Subcutaneous abdominal adipose tissue (tissue), 5 donors: ENCODE measurements around the gene FAM111B.

ENCODE experiments used
- H3K27ac ChIP-seq: one replicate; pipeline ENCODE4 v1.7.0; 2013; ENCODE audit warnings: low read depth, mild to moderate bottlenecking, inconsistent platforms, low read length, moderate library complexity
- H3K27me3 ChIP-seq, 5 donors: one replicate each; pipeline ENCODE4 v1.7.0; 2013; ENCODE audit warnings: low read length in 5 of 5, inconsistent platforms in 1 of 5; ENCODE audit not compliant: control insufficient read depth in 5 of 5, insufficient read depth in 4 of 5
- H3K36me3 ChIP-seq, 5 donors: one replicate each; pipeline ENCODE4 v1.7.0; 2013; ENCODE audit warnings: low read length in 5 of 5; ENCODE audit not compliant: control insufficient read depth in 5 of 5, insufficient read depth in 5 of 5
- H3K4me1 ChIP-seq, 5 donors: one replicate each; pipeline ENCODE4 v1.7.0; 2013; ENCODE audit warnings: low read length in 5 of 5, mild to moderate bottlenecking in 3 of 5, moderate library complexity in 1 of 5; ENCODE audit not compliant: control insufficient read depth in 5 of 5, insufficient read depth in 5 of 5
- H3K4me3 ChIP-seq, 5 donors: one replicate each; pipeline ENCODE4 v1.7.0; 2013; ENCODE audit warnings: low read length in 5 of 5, low read depth in 1 of 5
- H3K9ac ChIP-seq, 5 donors: one replicate each; pipeline ENCODE4 v1.7.0; 2013; ENCODE audit warnings: low read length in 5 of 5, mild to moderate bottlenecking in 4 of 5, moderate library complexity in 3 of 5
- H3K9me3 ChIP-seq, 5 donors: one replicate each; pipeline ENCODE4 v1.7.0; 2013; ENCODE audit warnings: low read length in 5 of 5; ENCODE audit not compliant: control insufficient read depth in 5 of 5
- donor health status: healthy.
- donor health status: healthy.
- donor health status: healthy.
- donor health status: healthy.
- donor health status: healthy.

The FAM111B gene

GRCh38 chr11:59154610-59155009 is 47.6 kb downstream of the FAM111B start:
- Histone ChIP-seq H3K4me1 (peaks cover 0 to 5% (median 3%) of the 10 kb centered on the region in 5 donors), H3K27me3 (no peaks in the 10 kb centered on the region), H3K9me3 (no peaks in the 10 kb centered on the region), H3K36me3 (peaks cover 0 to 13% (median 4%) of the 10 kb centered on the region in 5 donors), H3K4me3 (no peak overlapping the region), H3K27ac (no peak overlapping the region), H3K9ac (no peak overlapping the region)

GRCh38 chr11:59157433-59157832 is 50.4 kb downstream of the FAM111B start:
- Histone ChIP-seq H3K9me3 (no peaks in the 10 kb centered on the region), H3K27me3 (no peaks in the 10 kb centered on the region), H3K36me3 (peaks cover 0 to 4% (median 0%) of the 10 kb centered on the region in 5 donors), H3K4me3 (no peak overlapping the region), H3K9ac (no peak overlapping the region), H3K4me1 (peaks cover 0 to 5% (median 3%) of the 10 kb centered on the region in 5 donors), H3K27ac (no peak overlapping the region)

- peak overlapping the region in 1 of 5 donors; percentile 11 for H3K4me3 ChIP-seq
Observed at GRCh38 chr11:59158206-59159068, 51.4 kb downstream of the FAM111B start.

GRCh38 chr11:59164028-59164427 is 57.0 kb downstream of the FAM111B start:
- Histone ChIP-seq H3K9me3 (no peaks in the 10 kb centered on the region), H3K27me3 (no peaks in the 10 kb centered on the region), H3K36me3 (no peaks in the 10 kb centered on the region), H3K9ac (no peak overlapping the region), H3K4me3 (no peak overlapping the region), H3K27ac (no peak overlapping the region), H3K4me1 (no peaks in the 10 kb centered on the region)

More at GRCh38 chr11:59158206-59159068, 51.4 kb downstream of the FAM111B start:
- Histone ChIP-seq H3K9ac (no peak overlapping the region), H3K27me3 (no peaks in the 10 kb centered on the region), H3K4me1 (peaks cover 0 to 5% (median 3%) of the 10 kb centered on the region in 5 donors), H3K9me3 (no peaks in the 10 kb centered on the region), H3K27ac (no peak overlapping the region), H3K36me3 (no peaks in the 10 kb centered on the region)

DNA sequence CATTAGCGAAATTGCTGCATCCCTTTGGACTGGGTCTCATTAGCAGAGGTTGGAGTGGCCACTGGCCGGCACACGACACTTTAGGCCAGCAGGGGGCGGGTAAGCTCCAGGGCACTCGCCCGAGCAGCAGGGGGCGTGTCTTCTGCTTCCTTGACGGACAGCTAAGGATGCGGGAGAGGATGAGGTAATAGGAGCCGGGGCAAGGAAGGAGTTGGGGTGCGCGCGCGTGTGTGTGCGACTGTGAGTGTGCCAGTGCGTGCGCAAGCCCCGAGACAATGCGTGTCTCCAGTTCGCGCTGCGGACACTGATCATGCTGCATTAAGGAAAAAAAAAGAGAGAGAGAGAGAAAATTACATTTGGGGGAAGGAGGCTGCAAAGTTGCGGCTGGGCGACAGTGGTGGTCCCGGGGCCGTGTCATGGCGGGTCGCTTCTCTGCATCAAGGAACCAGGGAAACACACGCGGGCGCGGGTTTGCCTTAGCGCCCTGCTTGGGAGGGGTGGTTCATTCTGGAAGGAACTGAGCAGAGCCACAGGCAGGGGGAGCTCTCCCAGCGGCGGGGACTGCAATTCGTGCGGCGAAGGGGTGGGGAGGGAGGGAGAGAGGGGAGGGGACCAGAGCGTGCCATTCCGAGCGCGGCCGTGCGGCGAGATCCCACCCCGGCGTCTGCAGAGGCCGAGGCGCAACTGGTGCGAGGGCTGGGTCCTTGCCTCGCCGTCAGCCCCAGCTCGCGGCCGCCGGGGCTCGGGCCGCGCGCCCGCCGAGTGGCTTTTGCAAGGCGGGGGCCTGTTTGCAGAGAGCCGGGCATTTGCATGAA is 64.7 kb downstream of the FAM111B start, which contains the start of gene DTX4:
DTX4 (plus strand) TSS at position 625 of the 815 bp plus-strand sequence. CDS start 464 bp downstream, outside the sequence.
- Histone ChIP-seq H3K9me3 (no peaks in the 10 kb centered on the region), H3K27ac (peak within 1 kb of the TSS; percentile 83), H3K9ac (peak within 1 kb of the TSS; percentile 78 to 93 (median 90)), H3K36me3 (no peaks in the 10 kb centered on the region), H3K4me3 (peak within 1 kb of the TSS; percentile 70 to 96 (median 90)), H3K27me3 (no peaks in the 10 kb centered on the region), H3K4me1 (peaks cover 0 to 46% (median 38%) of the 10 kb centered on the region in 5 donors)

- H3K9me3 ChIP-seq = no peaks in the 10 kb centered on the region
- H3K36me3 ChIP-seq = peaks cover 0 to 4% (median 0%) of the 10 kb centered on the region in 5 donors
- H3K4me3 ChIP-seq = peak overlapping the region; percentile 70 to 96 (median 90)
- peaks cover 0 to 54% (median 42%) of the 10 kb centered on the region in 5 donors for H3K4me1 ChIP-seq
- H3K27ac ChIP-seq = peak overlapping the region; percentile 83
- no peaks in the 10 kb centered on the region for H3K27me3 ChIP-seq
- H3K9ac ChIP-seq = peak overlapping the region; percentile 78 to 93 (median 90)
Observed at GRCh38 chr11:59172345-59173079, 65.5 kb downstream of the FAM111B start.

- Histone ChIP-seq H3K27ac (peak overlapping the region; percentile 83), H3K4me1 (peaks cover 0 to 56% (median 46%) of the 10 kb centered on the region in 5 donors), H3K36me3 (peaks cover 0 to 7% (median 0%) of the 10 kb centered on the region in 5 donors), H3K4me3 (peak overlapping the region; percentile 70 to 96 (median 90)), H3K9me3 (no peaks in the 10 kb centered on the region), H3K9ac (peak overlapping the region; percentile 78 to 93 (median 90)), H3K27me3 (no peaks in the 10 kb centered on the region)
Observed at GRCh38 chr11:59173080-59173963, 66.3 kb downstream of the FAM111B start.

DNA sequence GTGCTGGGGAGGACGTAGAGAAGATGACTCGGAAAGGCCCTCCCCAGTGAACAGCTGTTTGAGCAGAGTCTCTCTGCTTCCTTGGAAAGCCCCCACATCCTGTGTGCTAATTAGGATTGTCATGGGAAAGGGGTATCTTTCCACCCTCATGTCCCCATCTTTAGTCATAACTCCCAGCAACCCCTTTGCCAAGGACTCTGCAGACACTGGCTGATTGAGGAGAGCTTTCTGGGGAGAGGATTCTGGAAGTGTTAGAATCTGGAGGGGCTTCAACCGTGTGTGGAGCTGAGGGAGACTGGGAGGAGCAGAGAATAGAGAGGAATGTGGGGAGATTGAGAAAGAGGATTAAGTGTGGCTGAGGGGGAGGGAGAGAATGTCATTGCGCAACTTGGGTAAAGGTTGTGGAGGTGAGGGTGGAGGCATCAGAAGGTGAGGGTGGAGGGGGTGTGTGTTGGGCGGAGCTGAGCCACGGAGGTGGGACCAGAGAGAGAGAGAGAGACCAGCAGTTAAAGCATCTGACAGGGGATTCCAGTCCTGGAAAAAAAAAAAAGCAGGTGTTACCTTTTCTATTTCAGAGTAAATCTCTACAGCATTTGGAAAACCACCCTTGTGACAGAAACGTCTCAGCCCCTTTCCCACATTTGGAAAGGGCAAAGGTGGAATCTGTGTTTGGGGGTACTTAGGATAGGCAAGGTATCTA is 67.1 kb downstream of the FAM111B start:
- Histone ChIP-seq H3K4me3 (peak overlapping the region; percentile 70 to 96 (median 90)), H3K9ac (peak overlapping the region; percentile 75 to 93 (median 90))

More for the DNA sequence above, 67.1 kb downstream of the FAM111B start:
- Histone ChIP-seq H3K36me3 (peaks cover 0 to 11% (median 0%) of the 10 kb centered on the region in 5 donors), H3K27me3 (no peaks in the 10 kb centered on the region), H3K9me3 (no peaks in the 10 kb centered on the region), H3K4me1 (peaks cover 0 to 62% (median 46%) of the 10 kb centered on the region in 5 donors), H3K27ac (peak overlapping the region; percentile 83)
